Right atrium auricular region (tissue), 2 donors: Measurements from ENCODE around the gene LRMDA. TPM values are rescaled to one million over a fixed set of nuclear protein-coding genes. Genes with fewer than 3 reads are reported as not detected.
"Not testable (repeated sequence)": the region's sequence is repeated elsewhere in the genome, so short reads cannot be mapped to it uniquely, and the experiment has no call there.

Source experiments
- DNase-seq: peaks from one replicate; pipeline ENCODE4 v3.0.0-alpha.2; 2019; ENCODE audit warnings: low spot score
- H3K27ac ChIP-seq, 2 donors: fragments of 200-600 bp; sonication (generic); 1 replicate in 1 of 2; 2 replicates in 1 of 2; pipeline ENCODE4 v1.5.1; 2016 to 2019
- H3K27me3 ChIP-seq, 2 donors: fragments of 200-600 bp; sonication (generic); one replicate each; pipeline versions ENCODE4 v1.5.1 to v1.6.0; 2017 to 2019
- H3K36me3 ChIP-seq: fragments of 200-600 bp; sonication (generic); one replicate; pipeline ENCODE4 v1.5.1; 2016
- H3K4me1 ChIP-seq, 2 donors: fragments of 200-600 bp; sonication (generic); one replicate each; pipeline versions ENCODE4 v1.5.1 to v1.6.0; 2017 to 2019
- H3K4me3 ChIP-seq, 2 donors: fragments of 200-600 bp; sonication (generic); 1 replicate in 1 of 2; 2 replicates in 1 of 2; pipeline ENCODE4 v1.5.1; 2017 to 2019; ENCODE audit warnings: mild to moderate bottlenecking in 1 of 2, moderate library complexity in 1 of 2
- H3K9me3 ChIP-seq, 2 donors: fragments of 200-600 bp; sonication (generic); one replicate each; pipeline ENCODE4 v1.5.1; 2019
- CTCF ChIP-seq, 2 donors: fragments of 200-600 bp; sonication (generic); IDR thresholded peaks; one replicate each; pipeline ENCODE4 v1.5.1; 2019; ENCODE audit warnings: antibody characterized with exemption in 2 of 2
- total RNA-seq, 2 donors: library from RNA; depleted of rRNA; stranded (reverse); fragments of >200 nt; gene quantifications; one replicate each; pipeline ENCODE4 v1.1.0, GENCODE V29; 2016

Gene LRMDA
- total RNA-seq, 2 donors from 2014 or later: 6.1 to 19.1 TPM

- Histone ChIP-seq H3K36me3 (no peaks in the 10 kb centered on the region), H3K4me3 (no peak overlapping the region), H3K27me3 (no peaks in the 10 kb centered on the region), H3K9me3 (no peaks in the 10 kb centered on the region), H3K27ac (no peak overlapping the region), H3K4me1 (peaks cover 0 to 10% of the 10 kb centered on the region in 2 donors)
- TF ChIP-seq CTCF (IDR thresholded peaks at IDR 0.05): no peak
- DNase-seq: no peak
Measured at GRCh38 chr10:75509706-75510105, 78.3 kb downstream of the LRMDA start.

- Histone ChIP-seq H3K4me3 (no peak overlapping the region), H3K27ac (no peak overlapping the region), H3K27me3 (no peaks in the 10 kb centered on the region), H3K4me1 (peaks cover 0 to 10% of the 10 kb centered on the region in 2 donors), H3K36me3 (no peaks in the 10 kb centered on the region), H3K9me3 (no peaks in the 10 kb centered on the region)
- DNase-seq: no peak
- TF ChIP-seq CTCF (IDR thresholded peaks at IDR 0.05): no peak
Measured at GRCh38 chr10:75511011-75511410, 79.6 kb downstream of the LRMDA start.

GRCh38 chr10:75512203-75512933 lies 80.9 kb downstream of the LRMDA start:
- peaks cover 0 to 10% of the 10 kb centered on the region in 2 donors for H3K4me1 ChIP-seq

GRCh38 chr10:75513292-75513885 lies 82.0 kb downstream of the LRMDA start:
- H3K4me3 ChIP-seq: no peak overlapping the region
- no peak for DNase-seq
- H3K27ac ChIP-seq: no peak overlapping the region
- H3K36me3 ChIP-seq: no peaks in the 10 kb centered on the region
- H3K4me1 ChIP-seq: peaks cover 0 to 10% of the 10 kb centered on the region in 2 donors
- no peaks in the 10 kb centered on the region for H3K27me3 ChIP-seq
- no peak for TF ChIP-seq CTCF (IDR thresholded peaks at IDR 0.05)
- no peaks in the 10 kb centered on the region for H3K9me3 ChIP-seq

More at GRCh38 chr10:75512203-75512933, 80.9 kb downstream of the LRMDA start:
- no peak for DNase-seq
- H3K27ac ChIP-seq: no peak overlapping the region
- H3K9me3 ChIP-seq: no peaks in the 10 kb centered on the region
- no peaks in the 10 kb centered on the region for H3K36me3 ChIP-seq
- no peaks in the 10 kb centered on the region for H3K27me3 ChIP-seq
- no peak for TF ChIP-seq CTCF (IDR thresholded peaks at IDR 0.05)
- H3K4me3 ChIP-seq: no peak overlapping the region

GRCh38 chr10:75514830-75515229 lies 83.4 kb downstream of the LRMDA start:
- no peaks in the 10 kb centered on the region for H3K36me3 ChIP-seq
- no peak overlapping the region for H3K27ac ChIP-seq
- DNase-seq: no peak
- no peak overlapping the region for H3K4me3 ChIP-seq
- no peaks in the 10 kb centered on the region for H3K27me3 ChIP-seq
- no peaks in the 10 kb centered on the region for H3K9me3 ChIP-seq
- H3K4me1 ChIP-seq: peaks cover 0 to 10% of the 10 kb centered on the region in 2 donors
- no peak for TF ChIP-seq CTCF (IDR thresholded peaks at IDR 0.05)

- H3K36me3 ChIP-seq, DNase-seq, H3K27me3 ChIP-seq, H3K27ac ChIP-seq, H3K9me3 ChIP-seq, H3K4me3 ChIP-seq, H3K4me1 ChIP-seq: not testable (repeated sequence)
Measured at GRCh38 chr10:75516154-75516553, 84.7 kb downstream of the LRMDA start.

- H3K36me3 ChIP-seq, H3K4me1 ChIP-seq, DNase-seq, H3K4me3 ChIP-seq, H3K9me3 ChIP-seq, H3K27ac ChIP-seq, H3K27me3 ChIP-seq: not testable (repeated sequence)
Measured at GRCh38 chr10:75519213-75519612, 87.8 kb downstream of the LRMDA start.

- H3K4me3 ChIP-seq, H3K4me1 ChIP-seq, H3K9me3 ChIP-seq, H3K27ac ChIP-seq, DNase-seq, H3K27me3 ChIP-seq, H3K36me3 ChIP-seq: not testable (repeated sequence)
Measured at GRCh38 chr10:75521194-75521829, 89.9 kb downstream of the LRMDA start.
